ENCODE measurements around the gene STK10. TPM values are rescaled to one million over a fixed set of nuclear protein-coding genes. Genes with fewer than 3 reads are reported as not detected.

STK10 gene
- polyA plus RNA-seq, 3 donors = 21.5 to 180 (median 47.4) TPM

GRCh38 chr5:171992305-171992704 is 195.7 kb downstream of the STK10 start:
- Histone ChIP-seq H2AFZ (ENCODE audit: insufficient read depth, low read depth, low read length, poor library complexity, severe bottlenecking) (no peak overlapping the region), H3K27me3 (ENCODE audit: control insufficient read depth in 2 of 2, insufficient read depth in 2 of 2, low read length in 2 of 2) (no peaks in the 10 kb centered on the region), H3K9me3 (replicated peaks in 1 of 2; ENCODE audit: control insufficient read depth in 1 of 2, insufficient read depth in 1 of 2, low read length in 2 of 2) (no peaks in the 10 kb centered on the region), H4K20me1 (ENCODE audit: insufficient read depth, low read length) (peaks cover 96% of the 10 kb centered on the region), H3K4me3 (replicated peaks in 1 of 3; ENCODE audit: low read depth in 2 of 3, low read length in 3 of 3) (no peak overlapping the region), H3K79me2 (ENCODE audit: insufficient read depth, low read length) (peaks cover 86% of the 10 kb centered on the region), H3K36me3 (replicated peaks in 1 of 2; ENCODE audit: control insufficient read depth in 1 of 2, insufficient read depth in 2 of 2, low read length in 2 of 2) (peaks cover 5 to 43% of the 10 kb centered on the region in 2 donors), H3K4me1 (ENCODE audit: control insufficient read depth in 1 of 2, insufficient read depth in 2 of 2, low read length in 2 of 2) (peaks cover 19 to 20% of the 10 kb centered on the region in 2 donors), H3K4me2 (replicated peaks; ENCODE audit: extremely low read depth, low read length, poor library complexity, severe bottlenecking) (no peak overlapping the region), H3K27ac (ENCODE audit: low read depth in 1 of 2, low read length in 2 of 2) (no peak overlapping the region), H3K9ac (ENCODE audit: insufficient read depth, low read length, poor library complexity, severe bottlenecking) (no peak overlapping the region)
- Mint-ChIP-seq H3K9me3 (no peaks in the 10 kb centered on the region), H3K27me3 (ENCODE audit: low read depth in 3 of 3) (peaks cover 0 to 1% (median 0%) of the 10 kb centered on the region in 3 donors), H3K27ac (peak overlapping the region in 3 of 7 donors; percentile 10 to 59 (median 55)), H3K4me3 (no peak overlapping the region), H3K4me1 (peaks cover 42% of the 10 kb centered on the region), H3K36me3 (peaks cover 43 to 44% of the 10 kb centered on the region in 2 donors)
- intact Hi-C loops (cut with micrococcal nuclease) = no loop called here
- no peak for TF ChIP-seq CTCF (IDR thresholded peaks at IDR 0.05)
- no peak for DNase-seq
- 95% methylated on average over 3 of the region's 3 CpGs for WGBS (ENCODE audit: insufficient coverage)

Other genes with a start within 250 kb of the STK10 start
- 10 to 100 TPM; 15.0 to 24.5 (median 18.2) TPM for gene FBXW11, start 181.6 kb downstream of the STK10 start, polyA plus RNA-seq
- not detected for gene EFCAB9, start 5.9 kb upstream of the STK10 start, polyA plus RNA-seq
- gene UBTD2, start 95.5 kb upstream of the STK10 start, polyA plus RNA-seq = 1 to 10 TPM; 2.3 to 3.2 (median 2.6) TPM